Endothelial cell of umbilical vein (primary cell): ENCODE measurements around the gene CASK.

Experiments
- CTCF ChIP-seq, 2 donors: IDR thresholded peaks; 1 replicate in 1 of 2; 2 replicates in 1 of 2; pipeline ENCODE4 v1.5.1; 2011; ENCODE audit warnings: low read length in 2 of 2, mild to moderate bottlenecking in 2 of 2, moderate library complexity in 2 of 2, control low read depth in 1 of 2, inconsistent platforms in 1 of 2, low read depth in 1 of 2; ENCODE audit not compliant: insufficient read depth in 1 of 2; ENCODE audit errors: extremely low read depth in 1 of 2
- TF ChIP-seq, protein P1 (sequence below): IDR thresholded peaks from 2 replicates; pipeline ENCODE4 v1.6.1; 2011; ENCODE audit not compliant: insufficient read depth, insufficient read length

DNA sequence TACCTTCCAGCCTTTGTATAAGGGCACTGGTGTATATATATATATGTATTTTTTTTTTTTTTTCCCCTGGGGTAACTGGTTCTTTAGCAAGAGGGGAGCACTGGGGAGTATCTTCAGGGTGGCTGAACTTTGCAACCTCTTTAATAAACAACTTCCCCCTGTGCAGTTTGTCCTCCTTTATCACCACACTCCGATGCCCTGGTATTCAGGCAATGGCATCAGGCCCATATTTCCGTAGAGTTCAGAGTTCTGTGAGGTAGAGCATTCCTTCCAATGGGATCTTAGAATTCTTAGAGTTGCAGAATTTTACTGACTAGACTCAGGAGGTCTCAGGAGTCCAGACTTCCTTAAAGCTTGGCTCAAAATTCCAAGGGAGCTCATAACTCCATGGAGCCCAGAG is 451.6 kb downstream of the CASK start:
- no peak for TF ChIP-seq CTCF (IDR thresholded peaks at IDR 0.05; ENCODE audit: extremely low read depth in 1 of 2, insufficient read depth in 1 of 2, low read depth in 1 of 2, low read length in 2 of 2)
- TF ChIP-seq, protein P1, sequence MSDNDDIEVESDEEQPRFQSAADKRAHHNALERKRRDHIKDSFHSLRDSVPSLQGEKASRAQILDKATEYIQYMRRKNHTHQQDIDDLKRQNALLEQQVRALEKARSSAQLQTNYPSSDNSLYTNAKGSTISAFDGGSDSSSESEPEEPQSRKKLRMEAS: no peak
